ENCODE results near the gene CTBP1.

DNA sequence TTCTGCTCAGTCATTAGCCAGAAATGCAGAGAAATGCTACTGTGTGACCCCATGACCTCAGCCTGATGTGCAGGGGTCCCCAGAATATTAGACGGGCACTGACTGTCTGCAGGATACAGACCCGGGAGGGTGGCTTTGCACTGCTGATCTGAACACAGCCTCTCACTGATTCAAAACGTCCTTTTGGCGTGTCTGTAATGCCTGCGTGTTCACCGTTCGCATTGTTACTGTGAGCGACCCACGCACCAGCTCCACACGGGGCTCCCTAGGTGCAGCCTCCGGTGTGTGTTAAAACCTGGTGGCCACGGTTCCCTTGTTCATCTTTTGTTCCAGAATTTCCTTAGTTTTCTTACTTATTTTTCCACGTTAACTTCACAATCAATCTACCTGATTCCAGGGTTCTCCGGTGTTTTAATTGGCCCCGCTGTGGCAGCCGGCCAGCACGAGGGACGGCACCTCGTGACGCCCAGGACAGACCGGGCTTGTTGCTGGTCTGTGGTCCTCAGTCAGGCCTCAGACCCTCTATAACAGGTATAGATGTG, 44.6 kb downstream of the CTBP1 start:
- TF ChIP-seq CTCF (conservative IDR thresholded peaks at IDR 0.05) (no peak), ZFX (IDR thresholded peaks at IDR 0.05) (no peak)
